Thyroid gland (tissue), 4 donors: ENCODE data around the gene EBPL.

Source experiments
- POLR2A ChIP-seq, 2 donors: fragments of 450-650 bp; IDR thresholded peaks; one replicate each; pipeline ENCODE4 v1.6.1; 2017; ENCODE audit warnings: antibody characterized with exemption in 2 of 2, mild to moderate bottlenecking in 2 of 2, moderate library complexity in 1 of 2
- TF ChIP-seq, protein P1 (sequence below), 6 experiments: fragments of 200-600 bp in 3 of 6; fragments of 450-650 bp in 3 of 6; sonication (generic) in 3 of 6; IDR thresholded peaks; one replicate each; pipeline ENCODE4 v1.5.1; 2016 to 2019; ENCODE audit warnings: antibody characterized with exemption in 6 of 6, mild to moderate bottlenecking in 2 of 6, inconsistent platforms in 1 of 6, moderate library complexity in 1 of 6

DNA sequence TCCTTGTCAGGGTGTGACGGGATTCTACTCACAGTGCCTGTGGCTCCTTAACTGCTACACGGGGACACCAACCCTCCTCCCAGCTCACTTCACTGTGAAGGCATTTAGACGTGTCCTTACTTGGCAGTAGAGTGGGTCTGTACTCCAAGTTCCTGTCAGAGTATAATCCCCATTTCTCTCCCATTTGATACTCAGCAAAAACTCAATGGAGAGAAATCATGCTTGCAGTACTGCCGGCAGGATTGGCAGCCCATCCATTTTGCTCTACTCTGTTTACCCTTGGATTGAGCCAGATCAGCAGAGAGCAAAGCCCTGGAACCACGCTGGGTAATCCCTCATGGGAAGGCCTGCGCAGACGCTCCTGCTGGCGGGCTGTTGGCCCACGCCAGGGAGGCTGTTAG is 34.0 kb downstream of the EBPL start:
- TF ChIP-seq, protein P1, sequence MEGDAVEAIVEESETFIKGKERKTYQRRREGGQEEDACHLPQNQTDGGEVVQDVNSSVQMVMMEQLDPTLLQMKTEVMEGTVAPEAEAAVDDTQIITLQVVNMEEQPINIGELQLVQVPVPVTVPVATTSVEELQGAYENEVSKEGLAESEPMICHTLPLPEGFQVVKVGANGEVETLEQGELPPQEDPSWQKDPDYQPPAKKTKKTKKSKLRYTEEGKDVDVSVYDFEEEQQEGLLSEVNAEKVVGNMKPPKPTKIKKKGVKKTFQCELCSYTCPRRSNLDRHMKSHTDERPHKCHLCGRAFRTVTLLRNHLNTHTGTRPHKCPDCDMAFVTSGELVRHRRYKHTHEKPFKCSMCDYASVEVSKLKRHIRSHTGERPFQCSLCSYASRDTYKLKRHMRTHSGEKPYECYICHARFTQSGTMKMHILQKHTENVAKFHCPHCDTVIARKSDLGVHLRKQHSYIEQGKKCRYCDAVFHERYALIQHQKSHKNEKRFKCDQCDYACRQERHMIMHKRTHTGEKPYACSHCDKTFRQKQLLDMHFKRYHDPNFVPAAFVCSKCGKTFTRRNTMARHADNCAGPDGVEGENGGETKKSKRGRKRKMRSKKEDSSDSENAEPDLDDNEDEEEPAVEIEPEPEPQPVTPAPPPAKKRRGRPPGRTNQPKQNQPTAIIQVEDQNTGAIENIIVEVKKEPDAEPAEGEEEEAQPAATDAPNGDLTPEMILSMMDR (IDR thresholded peaks at IDR 0.05) = no peak
- TF ChIP-seq POLR2A (IDR thresholded peaks at IDR 0.05) = no peak
